Colonic mucosa (tissue), 4 donors: Measurements from ENCODE around the gene CCDC27. TPM values are rescaled to one million over a fixed set of nuclear protein-coding genes. Genes with fewer than 3 reads are reported as not detected.

Source experiments
- DNase-seq: peaks from one replicate; pipeline ENCODE4 v3.0.0-alpha.2; 2020
- H3K27ac ChIP-seq: fragments of 200-600 bp; one replicate; pipeline ENCODE4 v1.8.0; 2021
- H3K27me3 ChIP-seq: fragments of 200-600 bp; one replicate; pipeline ENCODE4 v1.8.0; 2021
- H3K36me3 ChIP-seq: fragments of 200-600 bp; one replicate; pipeline ENCODE4 v1.8.0; 2021
- H3K4me1 ChIP-seq: fragments of 200-600 bp; one replicate; pipeline ENCODE4 v1.8.0; 2021; ENCODE audit warnings: mild to moderate bottlenecking
- H3K4me3 ChIP-seq: fragments of 200-600 bp; one replicate; pipeline ENCODE4 v1.8.0; 2021
- H3K9ac ChIP-seq, 2 donors: one replicate each; pipeline ENCODE4 v1.7.0; 2013; ENCODE audit warnings: control low read depth in 2 of 2, low read depth in 2 of 2, low read length in 2 of 2
- H3K9me3 ChIP-seq: fragments of 200-600 bp; one replicate; pipeline ENCODE4 v1.8.0; 2021
- CTCF ChIP-seq: fragments of 200-600 bp; IDR thresholded peaks from one replicate; pipeline ENCODE4 v1.8.0; 2022; ENCODE audit warnings: antibody characterized with exemption, mild to moderate bottlenecking
- intact Hi-C: fragments of 100-400 bp; cut with DNase I; formaldehyde crosslinking; loops from one replicate; pipeline ENCODE4 v1.14.1; 2022
- total RNA-seq, 2 donors: library from RNA; stranded (reverse); fragmentation: NEBNext Ultra II Directional in 1 of 2; extraction: Animal tissue kit (Norgen Biotek cat#: 25700) in 1 of 2; gene quantifications; one replicate each; pipeline ENCODE4 v1.2.1, GENCODE V29; 2021
- donor health status: healthy.
- donor health status: DM: no; HTN: no; CAD: no.
- donor health status: DM: no; HTN: no; CAD: no.

The CCDC27 gene
- total RNA-seq, 2 donors from 2014 or later, result not detected

DNA sequence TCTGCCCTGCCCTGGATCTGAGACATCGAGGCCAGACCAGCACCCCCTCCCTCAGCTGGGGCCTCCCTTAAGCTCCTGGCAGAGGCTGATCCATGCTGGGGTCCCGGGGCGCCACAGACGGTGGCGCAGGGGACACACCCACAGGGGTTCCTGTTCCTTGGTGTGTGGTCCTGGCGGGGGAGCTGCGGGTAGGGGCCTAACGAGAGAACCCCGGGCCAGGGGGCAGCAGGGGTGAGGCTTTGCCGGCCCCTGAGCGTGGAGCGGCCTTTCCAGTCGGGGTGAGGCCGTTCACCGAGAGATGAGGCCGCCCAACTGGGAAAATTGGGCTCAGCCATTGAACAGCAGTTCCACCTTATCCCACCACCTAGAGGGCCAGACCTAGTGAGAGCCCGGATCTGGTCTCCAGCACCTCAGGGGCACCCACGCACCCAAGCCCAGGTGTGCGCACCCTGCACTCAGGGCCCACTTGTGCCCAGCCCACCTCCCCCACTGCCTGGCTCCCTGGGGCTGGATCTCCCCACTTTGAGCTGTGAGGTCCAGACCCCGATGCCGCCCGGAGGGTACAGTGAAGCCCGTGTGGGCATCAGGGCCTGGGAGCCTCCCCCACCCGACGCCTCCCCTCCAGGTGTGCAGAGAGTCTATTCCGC is 45.5 kb upstream of the CCDC27 start:
- Histone ChIP-seq H3K27ac (no peak overlapping the region), H3K27me3 (no peaks in the 10 kb centered on the region), H3K9me3 (no peaks in the 10 kb centered on the region), H3K4me3 (no peak overlapping the region), H3K36me3 (no peaks in the 10 kb centered on the region), H3K4me1 (no peaks in the 10 kb centered on the region), H3K9ac (no peak overlapping the region)
- DNase-seq, result no peak
- intact Hi-C loops, result no loop called here
- TF ChIP-seq CTCF, result no peak

- no peaks in the 10 kb centered on the region for H3K4me1 ChIP-seq
- no peaks in the 10 kb centered on the region for H3K36me3 ChIP-seq
- TF ChIP-seq CTCF, result no peak
- no peak overlapping the region for H3K9ac ChIP-seq
- DNase-seq, result no peak
- no peaks in the 10 kb centered on the region for H3K27me3 ChIP-seq
- H3K9me3 ChIP-seq, result no peaks in the 10 kb centered on the region
- no peak overlapping the region for H3K27ac ChIP-seq
- intact Hi-C loops, result no loop called here
- H3K4me3 ChIP-seq, result no peak overlapping the region
Observed at GRCh38 chr1:3707298-3707938, 44.8 kb upstream of the CCDC27 start.

DNA sequence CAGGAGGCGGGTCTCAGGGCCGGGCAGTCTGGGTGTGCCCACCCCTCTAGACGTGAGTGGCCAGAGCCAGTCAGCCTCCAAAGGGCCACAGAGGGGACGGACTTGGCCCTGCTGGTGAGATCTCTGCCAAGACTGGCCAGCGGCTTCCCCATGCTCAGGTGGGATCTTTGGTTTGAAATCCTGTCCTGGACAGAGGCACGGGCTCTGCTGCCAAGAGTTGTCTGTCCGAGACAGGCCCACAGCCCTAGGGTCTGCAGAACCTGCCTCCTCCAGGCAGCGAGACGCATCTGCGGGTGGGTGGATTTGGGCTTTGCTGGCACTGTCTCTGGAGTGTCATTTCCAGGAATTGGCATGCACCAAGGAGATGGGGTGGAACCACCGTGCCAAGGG is 44.3 kb upstream of the CCDC27 start:
- Histone ChIP-seq H3K27me3 (no peaks in the 10 kb centered on the region), H3K36me3 (no peaks in the 10 kb centered on the region), H3K4me1 (no peaks in the 10 kb centered on the region), H3K4me3 (no peak overlapping the region), H3K9ac (no peak overlapping the region), H3K27ac (no peak overlapping the region), H3K9me3 (no peaks in the 10 kb centered on the region)
- no peak for TF ChIP-seq CTCF
- intact Hi-C loops, result no loop called here
- no peak for DNase-seq

DNA sequence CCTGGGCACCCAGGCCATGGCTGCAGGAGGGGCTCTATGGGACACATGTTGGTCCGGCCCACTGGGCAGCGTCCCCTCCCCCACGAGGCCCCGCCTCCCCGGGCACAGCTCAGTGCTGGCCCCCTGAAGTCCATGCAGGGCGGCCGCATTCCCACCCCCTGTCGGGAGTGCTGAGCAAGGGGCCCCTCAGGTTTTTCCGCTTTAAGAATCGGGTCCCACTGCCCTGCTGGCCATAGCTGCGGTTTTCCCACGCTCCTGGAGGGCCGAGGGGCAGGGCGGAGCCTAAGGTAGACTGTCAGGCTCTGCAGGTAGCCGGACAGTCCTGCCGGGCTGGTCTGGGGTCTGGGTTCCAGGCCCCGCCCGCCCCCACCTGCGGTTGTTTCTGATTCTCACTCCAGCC is 43.5 kb upstream of the CCDC27 start:
- no peak for TF ChIP-seq CTCF
- H3K36me3 ChIP-seq, result no peaks in the 10 kb centered on the region
- DNase-seq, result no peak
- H3K27me3 ChIP-seq, result no peaks in the 10 kb centered on the region
- no peaks in the 10 kb centered on the region for H3K4me1 ChIP-seq
- intact Hi-C loops, result no loop called here
- H3K27ac ChIP-seq, result no peak overlapping the region
- no peak overlapping the region for H3K4me3 ChIP-seq
- H3K9me3 ChIP-seq, result no peaks in the 10 kb centered on the region
- no peak overlapping the region for H3K9ac ChIP-seq

DNA sequence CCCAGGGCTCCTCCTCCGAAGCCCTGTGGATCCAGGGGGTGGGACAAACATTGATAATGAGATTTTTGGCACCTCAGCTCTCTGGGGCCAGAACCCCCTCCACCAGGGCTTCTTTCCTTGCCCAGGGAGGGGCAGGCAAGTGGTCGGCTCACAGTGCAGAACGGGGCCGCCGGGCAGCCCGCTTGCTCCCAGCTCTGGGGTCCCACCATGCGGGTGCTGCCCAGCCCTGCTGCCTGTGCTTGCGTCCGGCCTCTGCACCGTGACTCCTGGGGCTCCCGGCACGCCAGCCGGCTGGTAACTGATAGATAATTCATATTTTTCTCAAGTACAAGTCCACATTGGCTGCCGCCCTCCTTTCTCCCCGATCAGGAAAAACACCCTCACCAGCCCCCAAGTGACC is 42.0 kb upstream of the CCDC27 start:
- H3K27me3 ChIP-seq, result no peaks in the 10 kb centered on the region
- no peak overlapping the region for H3K27ac ChIP-seq
- H3K4me3 ChIP-seq, result no peak overlapping the region
- intact Hi-C loops, result no loop called here
- no peak for DNase-seq
- no peaks in the 10 kb centered on the region for H3K4me1 ChIP-seq
- no peaks in the 10 kb centered on the region for H3K36me3 ChIP-seq
- H3K9me3 ChIP-seq, result no peaks in the 10 kb centered on the region
- no peak for TF ChIP-seq CTCF
- H3K9ac ChIP-seq, result no peak overlapping the region
